H1 (cell line): Measurements from ENCODE around the gene NELL1. TPM values are rescaled to one million over a fixed set of nuclear protein-coding genes. Genes with fewer than 3 reads are reported as not detected.

ENCODE experiments used
- CTCF ChIA-PET: fragments of 300-600 bp; sonication (Branson Sonifier 250); formaldehyde crosslinking; loops from one replicate; lab custom pipeline; 2021; ENCODE audit not compliant: partially characterized antibody; lab: Charles Lee
- POLR2A ChIA-PET: fragments of 300-600 bp; sonication (Branson Sonifier 250); formaldehyde crosslinking; loops from one replicate; lab custom pipeline; 2021; ENCODE audit warnings: inconsistent platforms; ENCODE audit not compliant: partially characterized antibody; lab: Charles Lee
- DNase-seq, 2 experiments: peaks; one replicate each; pipeline versions ENCODE4 v3.0.0 to v3.0.0-alpha.2; 2010 to 2022; ENCODE audit warnings: low spot score in 2 of 2, low read depth in 1 of 2, mixed read lengths in 1 of 2
- FAIRE-seq: peaks from 2 replicates; lab custom pipeline; 2011; peaks lifted over from hg19 to GRCh38; lab: Jason Lieb, UNC
- H2AFZ ChIP-seq: 2 replicates; pipeline ENCODE4 v1.8.1; 2012; ENCODE audit warnings: low read length, inconsistent platforms
- H2AK5ac ChIP-seq: 2 replicates; pipeline ENCODE4 v1.6.1; 2013; ENCODE audit warnings: low read depth, low read length
- H2BK120ac ChIP-seq: replicated peaks from 2 replicates; pipeline ENCODE3; 2013; ENCODE audit warnings: low read depth, low read length, inconsistent platforms
- H2BK12ac ChIP-seq: 2 replicates; pipeline ENCODE4 v1.6.1; 2013; ENCODE audit warnings: low read depth, low read length
- H2BK15ac ChIP-seq: 2 replicates; pipeline ENCODE4 v1.6.1; 2013; ENCODE audit warnings: low read length
- H2BK20ac ChIP-seq: 2 replicates; pipeline ENCODE4 v1.6.1; 2013; ENCODE audit warnings: low read length
- H2BK5ac ChIP-seq: 2 replicates; pipeline ENCODE4 v1.6.1; 2013; ENCODE audit warnings: low read depth, low read length
- H3K14ac ChIP-seq: 2 replicates; pipeline ENCODE4 v1.6.1; 2013; ENCODE audit warnings: inconsistent platforms; ENCODE audit not compliant: insufficient read length
- H3K18ac ChIP-seq: 2 replicates; pipeline ENCODE4 v1.6.1; 2013; ENCODE audit warnings: low read length; ENCODE audit errors: extremely low read depth
- H3K23ac ChIP-seq: 2 replicates; pipeline ENCODE4 v1.6.1; 2013; ENCODE audit warnings: inconsistent platforms; ENCODE audit not compliant: insufficient read length
- H3K23me2 ChIP-seq: 2 replicates; pipeline ENCODE4 v1.6.1; 2013; ENCODE audit warnings: low read depth, low read length
- H3K27ac ChIP-seq: 2 replicates; pipeline ENCODE4 v1.6.1; 2011; ENCODE audit warnings: low read depth, low read length, inconsistent platforms
- H3K27me3 ChIP-seq, 4 experiments: replicated peaks in 1 of 4; 1 replicate in 1 of 4; 2 replicates in 3 of 4; pipeline versions ENCODE4 v1.6.1 to v1.8.1; 2011 to 2013; ENCODE audit warnings: low read length in 3 of 4, mild to moderate bottlenecking in 3 of 4, inconsistent platforms in 2 of 4, mixed read lengths in 2 of 4, moderate library complexity in 1 of 4; ENCODE audit not compliant: control insufficient read depth in 3 of 4, insufficient read depth in 3 of 4; ENCODE audit errors: extremely low read depth in 1 of 4
- H3K36me3 ChIP-seq, 4 experiments: 2 replicates each; pipeline versions ENCODE4 v1.6.1 to v1.8.1; 2011 to 2013; ENCODE audit warnings: mild to moderate bottlenecking in 4 of 4, low read length in 3 of 4, moderate library complexity in 2 of 4, control low read depth in 1 of 4, inconsistent platforms in 1 of 4; ENCODE audit not compliant: insufficient read depth in 4 of 4, control insufficient read depth in 2 of 4
- H3K4ac ChIP-seq: replicated peaks from 2 replicates; pipeline ENCODE3; 2013; ENCODE audit warnings: low read length, low read depth, mixed read lengths, inconsistent platforms; ENCODE audit not compliant: insufficient read length
- H3K4me1 ChIP-seq, 4 experiments: replicated peaks in 1 of 4; 1 replicate in 1 of 4; 2 replicates in 3 of 4; pipeline versions ENCODE4 v1.6.1 to v1.8.1; 2011 to 2013; ENCODE audit warnings: low read length in 3 of 4, inconsistent platforms in 2 of 4, mixed read lengths in 1 of 4; ENCODE audit not compliant: insufficient read depth in 4 of 4, control insufficient read depth in 3 of 4
- H3K4me2 ChIP-seq, 2 experiments: 2 replicates each; pipeline versions ENCODE4 v1.6.1 to v1.8.1; 2011 to 2013; ENCODE audit warnings: low read depth in 2 of 2, low read length in 2 of 2, control low read depth in 1 of 2, inconsistent platforms in 1 of 2, mild to moderate bottlenecking in 1 of 2; ENCODE audit not compliant: insufficient read depth in 1 of 2
- H3K4me3 ChIP-seq, 4 experiments: fragments of 200-600, 300-600 bp in 1 of 4; sonication (generic), shearing (Covaris generic), sonication (Bioruptor Twin) in 1 of 4; 2 replicates each; pipeline versions ENCODE4 v1.5.1 to v1.8.1; 2011 to 2016; ENCODE audit warnings: low read length in 4 of 4, low read depth in 3 of 4, control low read depth in 2 of 4, inconsistent platforms in 2 of 4, mild to moderate bottlenecking in 2 of 4, mixed read lengths in 1 of 4, moderate library complexity in 1 of 4; ENCODE audit not compliant: insufficient read depth in 2 of 4; ENCODE audit errors: extremely low read depth in 1 of 4
- H3K56ac ChIP-seq: replicated peaks from 2 replicates; pipeline ENCODE3; 2013; ENCODE audit warnings: low read depth, mild to moderate bottlenecking, mixed read lengths, low read length, inconsistent platforms; ENCODE audit not compliant: insufficient read length
- H3K79me1 ChIP-seq: 2 replicates; pipeline ENCODE4 v1.6.1; 2013; ENCODE audit warnings: low read depth, low read length, control low read depth
- H3K79me2 ChIP-seq, 2 experiments: 2 replicates each; pipeline versions ENCODE4 v1.6.1 to v1.8.1; 2012 to 2013; ENCODE audit warnings: low read length in 2 of 2, mild to moderate bottlenecking in 2 of 2, inconsistent platforms in 1 of 2; ENCODE audit not compliant: insufficient read depth in 2 of 2, control insufficient read depth in 1 of 2
- H3K9ac ChIP-seq, 4 experiments: replicated peaks in 1 of 4; 1 replicate in 1 of 4; 2 replicates in 3 of 4; pipeline versions ENCODE4 v1.6.1 to v1.8.1; 2011 to 2013; ENCODE audit warnings: low read depth in 3 of 4, low read length in 3 of 4, control low read depth in 2 of 4, mild to moderate bottlenecking in 2 of 4, moderate library complexity in 2 of 4, inconsistent platforms in 1 of 4; ENCODE audit errors: extremely low read depth in 1 of 4
- H3K9me3 ChIP-seq, 2 experiments: 2 replicates each; pipeline versions ENCODE4 v1.6.1 to v1.8.1; 2012 to 2013; ENCODE audit warnings: mild to moderate bottlenecking in 2 of 2, moderate library complexity in 2 of 2, control low read depth in 1 of 2, inconsistent platforms in 1 of 2, low read depth in 1 of 2, low read length in 1 of 2, mixed read lengths in 1 of 2; ENCODE audit not compliant: insufficient read depth in 2 of 2
- H4K20me1 ChIP-seq, 2 experiments: replicated peaks in 1 of 2; 2 replicates each; pipeline versions ENCODE3 to v1.8.1; 2011 to 2013; ENCODE audit warnings: inconsistent platforms in 2 of 2, low read length in 2 of 2, mild to moderate bottlenecking in 1 of 2; ENCODE audit not compliant: insufficient read depth in 2 of 2, control insufficient read depth in 1 of 2
- H4K5ac ChIP-seq: 2 replicates; pipeline ENCODE4 v1.6.1; 2013; ENCODE audit warnings: low read length, low read depth, mixed read lengths, inconsistent platforms; ENCODE audit not compliant: insufficient read length
- H4K8ac ChIP-seq: 2 replicates; pipeline ENCODE4 v1.8.0; 2013; ENCODE audit warnings: mild to moderate bottlenecking, moderate library complexity, low read length, inconsistent platforms; ENCODE audit not compliant: insufficient read depth; ENCODE audit errors: extremely low read depth
- H4K91ac ChIP-seq: replicated peaks from 2 replicates; pipeline ENCODE3; 2013; ENCODE audit warnings: low read length, mixed read lengths, inconsistent platforms; ENCODE audit not compliant: insufficient read length
- EGR1 ChIP-seq: IDR thresholded peaks from 2 replicates; pipeline ENCODE4 v1.6.1; 2011; ENCODE audit warnings: low read depth, low read length, borderline replicate concordance
- TEAD4 ChIP-seq: IDR thresholded peaks from 2 replicates; pipeline ENCODE4 v1.6.1; 2012; ENCODE audit warnings: low read depth, low read length, inconsistent platforms, mixed read lengths
- WGBS, 2 experiments: shearing (Covaris generic) in 1 of 2; methylation state at CpG; one replicate each; pipeline versions ENCODE4 v1.1.6 to v1.1.7; 2013 to 2015; ENCODE audit warnings: low lambda C conversion rate in 2 of 2, mixed read lengths in 2 of 2, inconsistent platforms in 1 of 2, low coverage in 1 of 2, missing lambda C conversion rate in 1 of 2; ENCODE audit not compliant: insufficient replicate concordance in 2 of 2, insufficient coverage in 1 of 2, insufficient read length in 1 of 2; ENCODE audit errors: extremely low coverage in 1 of 2, missing lambda C conversion rate in 1 of 2; 5-methylcytosine and 5-hydroxymethylcytosine counted together
- polyA plus RNA-seq, 7 experiments: library from polyadenylated mRNA; depleted of rRNA in 3 of 7; stranded (reverse) in 5 of 7; unstranded in 2 of 7; fragments of >200 nt in 5 of 7; fragments of 200-250 nt in 2 of 7; gene quantifications; 1 replicate in 5 of 7; 2 replicates in 1 of 7; 4 replicates in 1 of 7; pipeline versions ENCODE4 v1.2.1 to v1.2.3, GENCODE V29; 2011 to 2013; ENCODE audit warnings: missing spikeins in 2 of 7, mixed read lengths in 2 of 7
- total RNA-seq: library from RNA; stranded (reverse); fragmentation: NEBNext Ultra II Directional; extraction: Animal tissue kit (Norgen Biotek cat#: 25700); gene quantifications from 2 replicates; pipeline ENCODE4 v1.2.1, GENCODE V29; 2021

The NELL1 gene
- total and polyA plus RNA-seq, 2 of the 8 experiments (the other 6 are each of a cell fraction or from before 2014, with no cell fraction given), result 0.21 TPM; not detected in 1

DNA sequence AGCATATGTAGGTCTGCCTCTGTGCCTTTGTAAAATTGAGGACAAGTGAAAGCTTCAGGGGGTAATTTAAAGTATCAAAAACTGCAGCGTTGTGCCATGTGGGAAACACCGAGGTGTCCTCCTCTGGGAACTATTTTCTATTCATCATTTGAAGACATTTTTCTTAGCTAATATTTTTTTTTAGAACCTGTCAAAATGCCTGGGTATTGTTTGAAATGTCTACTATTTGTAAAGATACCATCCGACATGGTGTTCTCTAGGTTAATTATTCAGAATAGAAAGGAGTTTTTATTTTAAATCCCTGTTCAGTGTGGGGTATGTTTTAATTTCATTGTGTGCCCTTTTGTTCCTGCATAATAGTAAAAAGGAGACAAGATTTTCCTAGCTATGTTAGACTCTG lies 490.8 kb downstream of the NELL1 start:
- Histone ChIP-seq H3K9ac (no peak overlapping the region), H3K36me3 (no peaks in the 10 kb centered on the region), H2BK5ac (no peak overlapping the region), H3K27ac (no peak overlapping the region), H3K27me3 (no peaks in the 10 kb centered on the region), H4K20me1 (no peaks in the 10 kb centered on the region), H3K79me2 (no peaks in the 10 kb centered on the region), H2AK5ac (no peak overlapping the region), H2BK20ac (no peak overlapping the region), H4K8ac (no peak overlapping the region), H4K5ac (no peak overlapping the region), H3K23me2 (peaks cover 2% of the 10 kb centered on the region; the same call in 1 of the 2 replicates), H3K14ac (no peak overlapping the region), H3K4ac (no peak overlapping the region), H2AFZ (no peak overlapping the region), H4K91ac (no peak overlapping the region), H2BK12ac (no peak overlapping the region), H3K4me2 (no peak overlapping the region), H3K4me1 (no peaks in the 10 kb centered on the region), H2BK120ac (no peak overlapping the region), H3K18ac (no peak overlapping the region), H3K79me1 (no peaks in the 10 kb centered on the region), H3K9me3 (no peaks in the 10 kb centered on the region), H2BK15ac (no peak overlapping the region), H3K23ac (no peak overlapping the region), H3K4me3 (no peak overlapping the region), H3K56ac (no peak overlapping the region)
- ChIA-PET POLR2A (interaction anchor here (0.8 kb wide), 1 partner anchor 15 kb away, joined by 3 read pairs; no protein-coding TSS in a partner anchor), CTCF (interaction anchor here (0.6 to 2.1 kb wide), 5 partner anchors 9 to 1084 kb away, joined by 3 to 8 read pairs (median 3); no protein-coding TSS in a partner anchor)
- 93% methylated on average over 3 of the region's 3 CpGs; no CpG with 5 or more reads in 1 of the 2 experiments for WGBS, 2 experiments
- TF ChIP-seq TEAD4, result no peak
- TF ChIP-seq EGR1, result no peak
- FAIRE-seq (no peak), DNase-seq (no peak)
